GM18502 (cell line): ENCODE results near the gene ANP32E.
"Not testable (repeated sequence)": the region's sequence is repeated elsewhere in the genome, so short reads cannot be mapped to it uniquely, and the experiment has no call there.

Source experiments
- ATAC-seq: cut with Tn5 transposase; IDR thresholded peaks from one replicate; pipeline ENCODE4 v1.9.1; 2021; ENCODE audit warnings: mild to moderate bottlenecking; ENCODE audit not compliant: unreplicated experiment, poor library complexity

ANP32E gene

GRCh38 chr1:150215855-150216254, 20.1 kb downstream of the ANP32E start:
- not testable (repeated sequence) for ATAC-seq

DNA sequence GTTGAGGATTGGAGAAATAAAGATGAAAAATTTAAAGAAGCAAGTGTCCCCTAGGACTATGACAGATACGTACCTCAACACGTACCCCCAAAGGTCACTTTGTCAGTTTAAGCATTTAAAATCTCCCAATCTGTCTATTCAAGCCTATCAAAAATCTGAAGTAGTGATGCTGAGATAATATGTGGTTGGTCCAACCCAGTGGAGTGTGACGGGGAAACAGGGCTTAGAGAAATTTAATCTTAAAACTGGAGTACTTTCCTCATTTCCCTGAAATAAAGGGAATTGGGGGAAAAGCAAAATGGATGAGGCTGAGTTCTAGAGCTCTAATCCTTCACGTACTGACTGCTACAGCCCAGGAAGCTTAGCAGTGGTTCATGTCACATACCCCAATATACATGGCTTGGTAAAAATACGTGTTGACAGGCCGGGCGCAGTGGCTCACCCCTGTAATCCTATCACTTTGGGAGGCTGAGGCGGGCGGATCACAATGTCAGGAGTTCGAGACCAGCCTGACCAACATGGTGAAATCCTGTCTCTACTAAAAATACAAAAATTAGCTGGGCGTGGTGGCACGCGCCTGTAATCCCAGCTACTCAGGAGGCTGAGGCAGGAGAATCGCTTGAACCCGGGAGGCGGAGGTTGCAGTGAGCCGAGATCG, 21.7 kb downstream of the ANP32E start:
- ATAC-seq: not testable (repeated sequence)

- peak; percentile 96 for ATAC-seq
Measured at GRCh38 chr1:150213170-150214098, 22.5 kb downstream of the ANP32E start.

GRCh38 chr1:150212070-150212469, 23.8 kb downstream of the ANP32E start:
- ATAC-seq: no peak

DNA sequence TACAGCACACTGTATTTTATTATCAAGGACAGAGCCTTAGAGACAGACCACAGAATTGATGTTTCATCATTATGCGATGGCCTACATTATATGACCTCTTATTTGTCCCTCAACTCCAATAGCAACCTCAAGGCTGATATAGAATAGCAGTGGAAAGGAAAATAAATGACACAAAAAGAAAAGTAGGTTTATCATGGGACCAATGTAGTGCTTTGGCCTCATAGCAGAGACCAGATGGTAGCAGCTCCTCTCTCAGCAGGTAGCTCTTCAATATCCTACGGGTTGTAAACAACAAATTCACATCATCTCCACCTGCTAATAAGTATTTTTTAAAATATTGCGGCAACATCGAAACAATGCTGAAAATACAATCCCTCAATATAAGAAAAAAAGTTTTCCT, 25.2 kb downstream of the ANP32E start:
- ATAC-seq: no peak

DNA sequence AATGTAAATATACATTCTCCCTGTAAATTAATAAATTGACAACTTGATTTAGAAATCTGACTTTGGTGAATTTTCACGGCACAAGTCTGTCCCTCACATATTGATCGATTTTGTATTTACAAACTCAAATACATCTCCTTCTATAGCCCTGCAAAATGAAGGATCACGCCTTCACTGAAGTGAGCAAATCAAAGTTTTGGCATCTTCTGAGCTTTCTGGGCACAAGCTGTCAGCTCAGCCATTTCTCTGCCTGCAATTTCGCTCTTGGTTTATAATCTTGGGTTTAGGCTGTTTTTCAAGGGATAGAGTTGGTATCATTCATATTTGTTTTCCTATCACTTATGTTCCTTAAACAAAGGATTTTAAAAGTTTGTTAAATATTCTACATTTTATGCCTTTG, 25.8 kb downstream of the ANP32E start:
- ATAC-seq: no peak

DNA sequence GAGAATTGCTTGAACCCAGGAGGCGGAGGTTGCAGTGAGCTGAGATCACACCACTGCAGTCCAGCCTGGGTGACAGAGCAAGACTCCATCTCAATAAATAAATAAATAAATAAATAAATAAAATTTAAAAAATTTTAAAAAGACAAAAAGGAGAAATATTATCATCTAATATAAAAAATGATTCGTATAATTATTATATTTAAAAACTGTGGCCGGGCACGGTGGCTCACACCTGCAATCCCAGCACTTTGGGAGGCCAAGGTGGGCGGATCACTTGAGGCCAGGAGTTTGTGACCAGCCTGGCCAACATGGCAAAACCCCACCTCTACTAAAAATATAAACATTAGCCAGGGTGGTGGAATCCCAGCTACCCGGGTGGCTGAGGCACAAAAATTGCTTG, 27.5 kb downstream of the ANP32E start:
- ATAC-seq: not testable (repeated sequence)

- ATAC-seq: no peak
Measured at GRCh38 chr1:150207281-150207971, 28.5 kb downstream of the ANP32E start.

GRCh38 chr1:150196417-150196816, 39.5 kb downstream of the ANP32E start:
- ATAC-seq: no peak

- no peak for ATAC-seq
Measured at GRCh38 chr1:150194381-150195031, 41.4 kb downstream of the ANP32E start.

DNA sequence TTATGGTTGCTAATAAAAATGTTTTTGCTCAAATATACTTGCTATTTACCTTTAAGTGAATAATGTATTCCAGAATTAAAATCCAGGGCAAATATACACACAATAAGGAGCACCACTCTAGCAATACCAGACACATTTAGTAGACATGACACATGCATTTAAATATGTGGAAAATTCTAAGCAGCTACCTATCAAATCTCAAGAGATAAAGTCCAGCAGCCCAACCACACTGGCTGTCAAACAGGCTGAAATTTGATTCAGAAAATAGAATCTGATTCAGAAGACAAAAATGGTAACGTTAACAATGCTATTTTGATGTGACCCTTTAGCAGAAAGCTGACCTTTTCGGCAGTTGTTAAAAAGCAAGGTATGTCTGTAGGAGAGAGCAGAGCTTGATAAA, 43.9 kb downstream of the ANP32E start:
- ATAC-seq: no peak

GRCh38 chr1:150187560-150187931, 48.4 kb downstream of the ANP32E start:
- ATAC-seq: no peak

GRCh38 chr1:150186789-150187559, 48.9 kb downstream of the ANP32E start:
- ATAC-seq: no peak

- ATAC-seq: not testable (repeated sequence)
Measured at GRCh38 chr1:150186438-150186788, 49.5 kb downstream of the ANP32E start.

- no peak for ATAC-seq
Measured at GRCh38 chr1:150185481-150185880, 50.4 kb downstream of the ANP32E start.

GRCh38 chr1:150183061-150183460, 52.9 kb downstream of the ANP32E start:
- no peak for ATAC-seq

DNA sequence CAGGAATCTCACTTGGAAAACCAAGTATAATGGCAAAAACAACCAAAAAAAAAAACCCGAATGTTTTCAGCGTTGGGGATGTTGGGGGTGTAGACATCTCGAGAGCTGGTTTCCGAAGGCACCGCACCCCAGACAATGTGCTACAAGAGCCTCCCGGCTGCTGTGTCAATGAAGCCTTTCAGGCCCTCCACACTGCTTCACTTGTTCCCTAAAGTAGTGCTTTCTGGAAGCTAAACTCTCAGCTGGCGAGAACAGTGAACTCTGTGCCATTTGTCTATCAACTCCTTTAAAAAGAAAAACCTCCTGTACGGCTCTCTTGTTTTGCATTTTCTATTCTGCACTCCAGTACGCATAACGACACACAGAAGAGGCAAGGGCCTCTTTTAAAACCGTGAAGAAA, 53.7 kb downstream of the ANP32E start:
- ATAC-seq: no peak

DNA sequence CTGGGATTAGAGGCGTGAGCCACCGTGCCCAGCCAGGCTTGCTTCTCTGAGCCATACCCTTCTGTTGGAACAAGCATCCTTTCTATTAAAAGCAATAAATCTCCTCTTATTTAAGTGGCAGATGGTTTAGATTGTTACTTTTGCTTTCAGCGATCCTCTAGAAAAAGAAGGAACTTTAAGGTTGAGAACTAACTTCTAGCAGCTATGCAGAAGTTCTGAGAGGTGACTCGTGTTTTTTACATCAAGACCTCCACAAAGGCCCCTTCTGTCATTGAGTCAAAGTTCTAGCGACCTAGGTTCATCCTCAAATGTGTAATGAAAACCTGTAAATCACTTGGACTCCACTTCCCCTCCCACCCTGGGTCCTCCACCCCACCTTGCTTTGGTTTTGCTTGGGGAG, 55.4 kb downstream of the ANP32E start:
- no peak for ATAC-seq

GRCh38 chr1:150179867-150180266, 56.0 kb downstream of the ANP32E start:
- ATAC-seq: no peak

DNA sequence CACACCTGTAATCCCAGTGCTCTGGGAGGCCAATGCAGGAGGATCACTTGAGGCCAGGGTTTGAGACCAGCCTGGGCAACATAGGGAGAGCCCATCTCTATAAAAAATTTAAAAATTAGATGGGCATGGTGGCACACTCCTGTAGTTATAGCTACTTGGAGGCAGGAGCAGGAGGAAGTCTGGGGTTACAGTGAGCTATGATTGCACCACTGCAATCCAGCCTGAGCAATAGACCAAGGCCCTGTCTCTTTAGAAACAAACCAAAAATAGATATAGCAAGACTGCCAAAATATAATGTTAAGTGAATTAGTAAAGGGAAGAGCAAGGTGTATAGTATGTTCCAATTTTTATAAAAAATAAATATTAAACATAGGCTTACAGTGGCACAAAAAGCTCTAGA, 57.4 kb downstream of the ANP32E start:
- no peak for ATAC-seq
